NCI-H69 (cell line): ENCODE data around the gene RREB1.

Experiments used
- DNase-seq: peaks from one replicate; lab custom pipeline; 2025; lab: John Stamatoyannopoulos, UW

RREB1 gene

GRCh38 chr6:7195339-7196018 is 87.7 kb downstream of the RREB1 start:
- DNase-seq = no peak

- no peak for DNase-seq
Measured at GRCh38 chr6:7196019-7196402, 88.2 kb downstream of the RREB1 start.

GRCh38 chr6:7196685-7197283 is 89.0 kb downstream of the RREB1 start:
- DNase-seq = no peak

- DNase-seq = no peak
Measured at GRCh38 chr6:7197747-7198146, 90.0 kb downstream of the RREB1 start.

GRCh38 chr6:7198833-7199800 is 91.4 kb downstream of the RREB1 start:
- DNase-seq = no peak

- no peak for DNase-seq
Measured at GRCh38 chr6:7200598-7201443, 93.1 kb downstream of the RREB1 start.

- no peak for DNase-seq
Measured at GRCh38 chr6:7201444-7201731, 93.6 kb downstream of the RREB1 start.

- DNase-seq = no peak
Measured at GRCh38 chr6:7201732-7202541, 94.2 kb downstream of the RREB1 start.

GRCh38 chr6:7202950-7203349 is 95.2 kb downstream of the RREB1 start:
- DNase-seq = no peak

GRCh38 chr6:7203939-7204338 is 96.2 kb downstream of the RREB1 start:
- peak; percentile 6 for DNase-seq

GRCh38 chr6:7204726-7205125 is 97.0 kb downstream of the RREB1 start:
- DNase-seq = no peak

- DNase-seq = no peak
Measured at GRCh38 chr6:7207720-7208119, 100.0 kb downstream of the RREB1 start.

- no peak for DNase-seq
Measured at GRCh38 chr6:7213416-7213815, 105.7 kb downstream of the RREB1 start.

GRCh38 chr6:7214468-7214867 is 106.7 kb downstream of the RREB1 start:
- DNase-seq = no peak

GRCh38 chr6:7215131-7215530 is 107.4 kb downstream of the RREB1 start:
- DNase-seq = no peak

GRCh38 chr6:7215798-7216231 is 108.1 kb downstream of the RREB1 start:
- no peak for DNase-seq

GRCh38 chr6:7216941-7217621 is 109.3 kb downstream of the RREB1 start:
- DNase-seq = no peak

GRCh38 chr6:7218406-7218988 is 110.7 kb downstream of the RREB1 start:
- no peak for DNase-seq

GRCh38 chr6:7219310-7219709 is 111.5 kb downstream of the RREB1 start:
- no peak for DNase-seq

GRCh38 chr6:7222197-7222596 is 114.4 kb downstream of the RREB1 start:
- no peak for DNase-seq
